ENCODE data around the gene EEF2.

EEF2 gene

DNA sequence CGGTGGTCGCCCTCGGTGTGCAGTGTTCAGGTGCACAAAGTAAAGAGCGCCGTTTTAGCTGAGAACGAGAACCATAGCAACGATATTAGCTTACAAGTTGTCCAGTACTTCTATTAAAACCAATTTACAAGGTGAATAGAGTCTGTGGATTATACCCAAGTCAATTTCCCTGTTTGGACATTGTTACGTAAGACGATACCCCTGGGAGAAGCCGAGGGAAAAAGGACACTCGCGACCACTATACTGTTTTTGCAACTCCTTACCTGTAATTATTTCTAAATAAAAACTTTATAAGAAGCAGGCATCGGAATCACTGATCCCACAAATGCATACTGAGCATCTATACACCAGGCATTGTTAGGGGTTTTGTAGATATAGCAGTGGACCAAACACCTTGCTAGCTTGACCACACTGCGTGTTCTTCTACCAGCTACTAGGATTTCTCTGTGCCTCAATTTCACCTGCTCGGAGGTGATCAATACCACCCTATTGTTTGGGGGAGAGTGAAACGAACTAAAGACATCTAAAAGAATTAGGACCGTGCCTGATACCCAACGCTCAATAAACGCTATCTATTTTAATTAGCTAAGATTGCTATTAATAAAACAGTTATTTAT is 488 bp upstream of the EEF2 start:
- TF ChIP-seq, protein P1, sequence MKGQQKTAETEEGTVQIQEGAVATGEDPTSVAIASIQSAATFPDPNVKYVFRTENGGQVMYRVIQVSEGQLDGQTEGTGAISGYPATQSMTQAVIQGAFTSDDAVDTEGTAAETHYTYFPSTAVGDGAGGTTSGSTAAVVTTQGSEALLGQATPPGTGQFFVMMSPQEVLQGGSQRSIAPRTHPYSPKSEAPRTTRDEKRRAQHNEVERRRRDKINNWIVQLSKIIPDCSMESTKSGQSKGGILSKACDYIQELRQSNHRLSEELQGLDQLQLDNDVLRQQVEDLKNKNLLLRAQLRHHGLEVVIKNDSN (IDR thresholded peaks at IDR 0.05) = no peak
- no peak for TF ChIP-seq FOXM1 (IDR thresholded peaks at IDR 0.05; ENCODE audit: borderline replicate concordance, low read depth)
- no peak for TF ChIP-seq EP300 (IDR thresholded peaks at IDR 0.05; ENCODE audit: borderline replicate concordance)
- no peak for TF ChIP-seq CEBPB (IDR thresholded peaks at IDR 0.05)
- TF ChIP-seq NFIC (IDR thresholded peaks at IDR 0.05) = no peak
- TF ChIP-seq YY1 (IDR thresholded peaks at IDR 0.05; ENCODE audit: low read depth) = no peak
- no peak for TF ChIP-seq CREB1 (IDR thresholded peaks at IDR 0.05; ENCODE audit: low read depth)
- no peak for TF ChIP-seq RAD21 (IDR thresholded peaks at IDR 0.05; ENCODE audit: low read depth)
- TF ChIP-seq TCF12 (IDR thresholded peaks at IDR 0.05; ENCODE audit: low read depth) = no peak
- no peak for TF ChIP-seq TEAD4 (IDR thresholded peaks at IDR 0.05)
- no peak for TF ChIP-seq EGR1 (IDR thresholded peaks at IDR 0.05)
- TF ChIP-seq TAF1 (IDR thresholded peaks at IDR 0.05; ENCODE audit: low read depth) = no peak
- TF ChIP-seq, protein P2, sequence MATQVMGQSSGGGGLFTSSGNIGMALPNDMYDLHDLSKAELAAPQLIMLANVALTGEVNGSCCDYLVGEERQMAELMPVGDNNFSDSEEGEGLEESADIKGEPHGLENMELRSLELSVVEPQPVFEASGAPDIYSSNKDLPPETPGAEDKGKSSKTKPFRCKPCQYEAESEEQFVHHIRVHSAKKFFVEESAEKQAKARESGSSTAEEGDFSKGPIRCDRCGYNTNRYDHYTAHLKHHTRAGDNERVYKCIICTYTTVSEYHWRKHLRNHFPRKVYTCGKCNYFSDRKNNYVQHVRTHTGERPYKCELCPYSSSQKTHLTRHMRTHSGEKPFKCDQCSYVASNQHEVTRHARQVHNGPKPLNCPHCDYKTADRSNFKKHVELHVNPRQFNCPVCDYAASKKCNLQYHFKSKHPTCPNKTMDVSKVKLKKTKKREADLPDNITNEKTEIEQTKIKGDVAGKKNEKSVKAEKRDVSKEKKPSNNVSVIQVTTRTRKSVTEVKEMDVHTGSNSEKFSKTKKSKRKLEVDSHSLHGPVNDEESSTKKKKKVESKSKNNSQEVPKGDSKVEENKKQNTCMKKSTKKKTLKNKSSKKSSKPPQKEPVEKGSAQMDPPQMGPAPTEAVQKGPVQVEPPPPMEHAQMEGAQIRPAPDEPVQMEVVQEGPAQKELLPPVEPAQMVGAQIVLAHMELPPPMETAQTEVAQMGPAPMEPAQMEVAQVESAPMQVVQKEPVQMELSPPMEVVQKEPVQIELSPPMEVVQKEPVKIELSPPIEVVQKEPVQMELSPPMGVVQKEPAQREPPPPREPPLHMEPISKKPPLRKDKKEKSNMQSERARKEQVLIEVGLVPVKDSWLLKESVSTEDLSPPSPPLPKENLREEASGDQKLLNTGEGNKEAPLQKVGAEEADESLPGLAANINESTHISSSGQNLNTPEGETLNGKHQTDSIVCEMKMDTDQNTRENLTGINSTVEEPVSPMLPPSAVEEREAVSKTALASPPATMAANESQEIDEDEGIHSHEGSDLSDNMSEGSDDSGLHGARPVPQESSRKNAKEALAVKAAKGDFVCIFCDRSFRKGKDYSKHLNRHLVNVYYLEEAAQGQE (IDR thresholded peaks at IDR 0.05; ENCODE audit: low read depth) = no peak
- TF ChIP-seq, protein P3, sequence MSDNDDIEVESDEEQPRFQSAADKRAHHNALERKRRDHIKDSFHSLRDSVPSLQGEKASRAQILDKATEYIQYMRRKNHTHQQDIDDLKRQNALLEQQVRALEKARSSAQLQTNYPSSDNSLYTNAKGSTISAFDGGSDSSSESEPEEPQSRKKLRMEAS (IDR thresholded peaks at IDR 0.05) = no peak

DNA sequence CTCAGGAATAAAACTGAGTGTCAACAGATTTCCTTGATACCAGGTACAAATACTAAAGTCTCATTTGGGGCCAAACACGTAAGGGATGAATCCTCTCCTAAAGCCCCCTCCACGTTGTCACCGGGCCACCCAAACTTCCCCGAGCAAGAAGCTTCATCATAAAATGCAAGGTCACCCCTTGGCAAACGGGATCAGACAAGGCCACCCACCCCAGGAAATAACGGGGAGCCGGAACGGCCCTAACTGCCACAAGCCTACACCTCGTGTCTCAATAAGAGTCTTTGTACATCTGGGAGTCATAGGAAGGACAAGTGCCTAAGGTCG is 717 bp downstream of the EEF2 start:
- TF ChIP-seq, protein P3 (IDR thresholded peaks at IDR 0.05) = no peak
- 0 out of 2 replicates have a peak, but pooled peaks have one; percentile 6 for TF ChIP-seq ZBTB7A (IDR thresholded peaks at IDR 0.05; ENCODE audit: low read depth)

DNA sequence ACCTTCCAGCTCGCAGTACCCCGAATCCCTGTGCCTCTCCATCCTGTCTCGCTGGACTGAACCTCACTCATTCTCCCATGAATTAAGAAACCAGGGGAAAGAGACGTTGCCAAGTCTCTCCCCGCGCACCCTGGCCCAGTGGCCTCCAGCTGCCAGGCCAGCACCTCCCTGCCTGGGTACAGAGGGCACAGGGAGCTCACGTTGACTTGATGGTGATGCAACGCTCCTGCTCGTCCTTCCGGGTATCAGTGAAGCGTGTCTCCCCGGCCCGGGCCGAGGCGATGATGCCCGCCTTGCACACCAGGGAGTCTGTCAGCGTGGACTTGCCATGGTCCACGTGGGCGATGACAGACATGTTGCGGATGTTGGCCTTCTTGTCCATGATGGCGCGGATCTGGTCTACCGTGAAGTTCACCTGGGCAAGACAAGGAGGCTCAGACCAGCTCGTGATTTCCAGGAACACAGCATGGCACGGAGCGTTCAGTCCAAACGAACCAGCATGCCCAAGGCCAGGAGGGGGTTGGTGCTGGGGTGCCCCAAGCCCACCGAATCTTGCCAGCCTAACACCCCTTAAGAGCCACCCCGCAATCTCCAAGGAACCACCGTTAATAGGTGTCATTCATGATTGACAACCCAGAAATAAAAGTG is 1.2 kb downstream of the EEF2 start:
- TF ChIP-seq NFIC (IDR thresholded peaks at IDR 0.05) (no peak), TAF1 (IDR thresholded peaks at IDR 0.05; ENCODE audit: low read depth) (no peak), CREB1 (IDR thresholded peaks at IDR 0.05; ENCODE audit: low read depth) (no peak), FOXM1 (IDR thresholded peaks at IDR 0.05; ENCODE audit: borderline replicate concordance, low read depth) (no peak), CEBPB (IDR thresholded peaks at IDR 0.05) (no peak), YY1 (IDR thresholded peaks at IDR 0.05; ENCODE audit: low read depth) (peak; percentile 62), EGR1 (IDR thresholded peaks at IDR 0.05) (no peak), EP300 (IDR thresholded peaks at IDR 0.05; ENCODE audit: borderline replicate concordance) (no peak; the same call in 1 of the 2 replicates), TCF12 (IDR thresholded peaks at IDR 0.05; ENCODE audit: low read depth) (no peak), TEAD4 (IDR thresholded peaks at IDR 0.05) (no peak)
- TF ChIP-seq, protein P1 (IDR thresholded peaks at IDR 0.05) = peak; percentile 46; the same call in 1 of the 2 replicates
- TF ChIP-seq, protein P2 (IDR thresholded peaks at IDR 0.05; ENCODE audit: low read depth) = no peak
- TF ChIP-seq, protein P3 (IDR thresholded peaks at IDR 0.05) = peak; percentile 90

DNA sequence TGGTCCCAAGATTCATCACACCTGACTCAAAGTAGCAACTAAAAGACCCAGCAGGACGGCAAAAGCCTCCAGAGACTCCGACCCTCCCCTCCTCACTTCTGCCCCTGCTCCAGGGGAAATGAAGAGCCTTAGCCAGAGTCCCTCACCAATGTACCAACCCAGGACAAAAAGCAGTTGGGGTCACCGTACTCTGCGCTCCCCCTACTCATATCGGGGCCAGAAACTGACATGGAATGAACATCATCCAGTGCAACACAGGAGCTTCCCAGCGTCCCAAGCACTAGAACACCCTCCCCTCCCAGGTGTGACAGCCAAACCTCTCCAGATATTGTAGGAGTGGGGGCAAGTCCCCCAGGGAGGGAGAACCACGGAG is 1.7 kb downstream of the EEF2 start:
- TF ChIP-seq NFIC (IDR thresholded peaks at IDR 0.05) (no peak), TAF1 (IDR thresholded peaks at IDR 0.05; ENCODE audit: low read depth) (no peak), CEBPB (IDR thresholded peaks at IDR 0.05) (no peak)
- TF ChIP-seq, protein P1 (IDR thresholded peaks at IDR 0.05) = no peak

DNA sequence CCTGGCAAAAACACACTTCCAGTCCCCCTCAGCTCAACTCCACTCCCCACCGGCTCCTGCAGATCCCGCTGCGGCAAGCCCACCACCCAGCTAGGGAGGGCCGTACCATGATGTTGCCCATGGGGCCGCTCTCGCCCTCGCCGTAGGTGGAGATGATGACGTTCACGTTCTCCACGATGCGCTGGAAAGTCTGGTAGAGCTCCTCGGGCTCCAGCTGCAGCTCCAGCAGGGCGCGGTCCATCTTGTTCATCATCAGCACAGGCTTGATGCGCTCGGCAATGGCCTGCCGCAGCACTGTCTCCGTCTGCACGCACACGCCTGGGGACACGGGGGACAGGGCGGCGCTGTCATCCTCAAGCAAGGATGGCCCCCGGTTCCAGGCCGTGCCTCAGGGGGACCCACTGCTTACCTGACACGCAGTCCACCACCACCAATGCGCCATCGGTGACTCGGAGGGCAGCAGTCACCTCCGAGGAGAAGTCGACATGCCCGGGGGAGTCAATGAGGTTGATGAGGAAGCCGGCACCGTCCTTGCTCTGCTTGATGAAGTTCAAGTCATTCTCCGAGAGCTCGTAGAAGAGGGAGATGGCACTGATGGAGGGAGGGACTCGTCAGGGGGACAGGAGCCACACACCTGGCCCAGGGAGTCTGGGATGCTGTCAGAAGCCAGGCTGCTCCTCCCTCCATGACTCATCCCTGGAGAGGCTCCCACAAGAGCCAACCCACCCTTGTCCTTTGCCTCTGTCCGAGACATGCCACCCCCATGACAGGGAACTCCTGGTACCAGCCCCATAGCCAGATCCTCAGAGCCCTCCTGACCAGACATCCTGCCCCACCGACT is 2.3 kb downstream of the EEF2 start:
- TF ChIP-seq NFIC (IDR thresholded peaks at IDR 0.05) = no peak

All from Ishikawa (cell line).